Activated CD8-positive, alpha-beta T cell treated with anti-CD3 and anti-CD28 coated beads for 36 hours (primary cell): Measurements from ENCODE around the gene GABARAP. TPM values are rescaled to one million over a fixed set of nuclear protein-coding genes. Genes with fewer than 3 reads are reported as not detected.

ENCODE experiments used
- ATAC-seq: fragments of 200-7000 bp; cut with Tn5 transposase; one replicate; pipeline ENCODE4 v1.10.0; 2021; ENCODE audit warnings: mild to moderate bottlenecking, moderate library complexity
- CTCF ChIA-PET: fragments of 350-600 bp; sonication (Branson Sonifier 250); formaldehyde crosslinking; loops from one replicate; lab custom pipeline; 2021; ENCODE audit warnings: antibody characterized with exemption; lab: Charles Lee
- POLR2A ChIA-PET: fragments of 350-600 bp; sonication (Branson Sonifier 250); formaldehyde crosslinking; loops from one replicate; lab custom pipeline; 2021; ENCODE audit warnings: antibody characterized with exemption; lab: Charles Lee
- DNase-seq: peaks from one replicate; pipeline ENCODE4 v3.0.0-alpha.2; 2020
- H3K27ac Mint-ChIP-seq: one replicate; pipeline ENCODE4 v1.8.0; 2021; ENCODE audit warnings: mild to moderate bottlenecking, mixed read lengths
- H3K27me3 Mint-ChIP-seq: one replicate; pipeline ENCODE4 v1.8.0; 2021; ENCODE audit warnings: mixed read lengths
- H3K36me3 Mint-ChIP-seq: one replicate; pipeline ENCODE4 v1.8.0; 2021; ENCODE audit warnings: low read depth, mixed read lengths
- H3K4me1 Mint-ChIP-seq: one replicate; pipeline ENCODE4 v1.8.0; 2021; ENCODE audit warnings: low read depth, mixed read lengths
- H3K4me3 Mint-ChIP-seq: one replicate; pipeline ENCODE4 v1.8.0; 2021; ENCODE audit warnings: mild to moderate bottlenecking, moderate library complexity, mixed read lengths
- H3K9me3 Mint-ChIP-seq: one replicate; pipeline ENCODE4 v1.8.0; 2021; ENCODE audit warnings: mixed read lengths
- CTCF ChIP-seq: fragments of 200-600 bp; IDR thresholded peaks from one replicate; pipeline ENCODE4 v1.8.0; 2022; ENCODE audit warnings: antibody characterized with exemption, mild to moderate bottlenecking
- intact Hi-C: fragments of 100-400 bp; cut with micrococcal nuclease; formaldehyde crosslinking; loops from one replicate; pipeline ENCODE4 v1.10.0; 2022
- total RNA-seq, 2 experiments: library from RNA; stranded (reverse); gene quantifications; one replicate each; pipeline ENCODE4 v1.2.3, GENCODE V29; 2021

GABARAP gene
- total RNA-seq, 2 experiments from 2014 or later: 104 to 118 TPM

GRCh38 chr17:7224661-7225111 lies 17.6 kb downstream of the GABARAP start:
- Mint-ChIP-seq H3K9me3 (no peaks in the 10 kb centered on the region), H3K36me3 (peaks cover 49% of the 10 kb centered on the region), H3K4me1 (peaks cover 26% of the 10 kb centered on the region), H3K4me3 (no peak overlapping the region), H3K27me3 (no peaks in the 10 kb centered on the region), H3K27ac (no peak overlapping the region)
- no peak for DNase-seq
- no peak for TF ChIP-seq CTCF
- POLR2A ChIA-PET: interaction anchor here (2.1 to 13.2 kb wide), 2 partner anchors 12 to 84 kb away, joined by 4 to 261 read pairs; partner anchors contain the start of genes DVL2, GABARAP and PHF23
- no peak for ATAC-seq
- CTCF ChIA-PET: no interaction called here
- intact Hi-C loops: no loop called here

GRCh38 chr17:7224110-7224509 lies 18.1 kb downstream of the GABARAP start:
- DNase-seq (no peak), ATAC-seq (no peak)
- H3K27ac Mint-ChIP-seq: no peak overlapping the region
- H3K36me3 Mint-ChIP-seq: peaks cover 46% of the 10 kb centered on the region
- TF ChIP-seq CTCF: no peak
- intact Hi-C loops: no loop called here
- H3K4me3 Mint-ChIP-seq: no peak overlapping the region
- peaks cover 31% of the 10 kb centered on the region for H3K4me1 Mint-ChIP-seq
- no peaks in the 10 kb centered on the region for H3K9me3 Mint-ChIP-seq
- ChIA-PET POLR2A (interaction anchor here (2.1 to 13.2 kb wide), 2 partner anchors 13 to 84 kb away, joined by 4 to 261 read pairs; partner anchors contain the start of genes DVL2, GABARAP and PHF23), CTCF (interaction anchor here (1.4 kb wide), 1 partner anchor 72 kb away, joined by 6 read pairs; no protein-coding TSS in a partner anchor)
- H3K27me3 Mint-ChIP-seq: no peaks in the 10 kb centered on the region

- H3K36me3 Mint-ChIP-seq: peaks cover 41% of the 10 kb centered on the region
- ATAC-seq (no peak), DNase-seq (no peak)
- CTCF ChIA-PET: interaction anchor here (1.4 kb wide), 1 partner anchor 73 kb away, joined by 6 read pairs; no protein-coding TSS in a partner anchor
- no peak for TF ChIP-seq CTCF
- H3K27me3 Mint-ChIP-seq: no peaks in the 10 kb centered on the region
- intact Hi-C loops: no loop called here
- H3K4me1 Mint-ChIP-seq: peaks cover 33% of the 10 kb centered on the region
- POLR2A ChIA-PET: interaction anchor here (2.1 to 13.2 kb wide), 2 partner anchors 14 to 85 kb away, joined by 4 to 261 read pairs; partner anchors contain the start of genes DVL2, GABARAP and PHF23
- H3K9me3 Mint-ChIP-seq: no peaks in the 10 kb centered on the region
- H3K4me3 Mint-ChIP-seq: no peak overlapping the region
- H3K27ac Mint-ChIP-seq: no peak overlapping the region
These were observed 18.9 kb downstream of the GABARAP start for GRCh38 chr17:7223375-7223774.

- no peaks in the 10 kb centered on the region for H3K9me3 Mint-ChIP-seq
- TF ChIP-seq CTCF: no peak
- no peaks in the 10 kb centered on the region for H3K27me3 Mint-ChIP-seq
- peaks cover 33% of the 10 kb centered on the region for H3K4me1 Mint-ChIP-seq
- ATAC-seq: no peak
- H3K36me3 Mint-ChIP-seq: peaks cover 37% of the 10 kb centered on the region
- peak overlapping the region; percentile 43 for H3K27ac Mint-ChIP-seq
- no peak for DNase-seq
- intact Hi-C loops: no loop called here
- POLR2A ChIA-PET: interaction anchor here (2.1 to 13.2 kb wide), 2 partner anchors 14 to 86 kb away, joined by 4 to 261 read pairs; partner anchors contain the start of genes DVL2, GABARAP and PHF23
- CTCF ChIA-PET: interaction anchor here (1.4 kb wide), 1 partner anchor 73 kb away, joined by 6 read pairs; no protein-coding TSS in a partner anchor
- no peak overlapping the region for H3K4me3 Mint-ChIP-seq
These were observed 19.3 kb downstream of the GABARAP start for GRCh38 chr17:7222972-7223292.
